CD4-positive, alpha-beta T cell treated with Interleukin-17A for 1 hour (primary cell): ENCODE results near the gene RAB35.

Source experiments
- DNase-seq: peaks from one replicate; pipeline ENCODE4 v3.0.0-alpha.2; 2020

Gene RAB35

GRCh38 chr12:120102189-120103043 is 14.1 kb downstream of the RAB35 start:
- no peak for DNase-seq

GRCh38 chr12:120101617-120102016 is 14.9 kb downstream of the RAB35 start:
- DNase-seq, result no peak

- DNase-seq, result no peak
These were observed 15.4 kb downstream of the RAB35 start for GRCh38 chr12:120101182-120101581.

GRCh38 chr12:120100630-120101029 is 15.9 kb downstream of the RAB35 start:
- DNase-seq, result no peak

- no peak for DNase-seq
These were observed 16.8 kb downstream of the RAB35 start for GRCh38 chr12:120099738-120100137.

- DNase-seq, result no peak
These were observed 17.6 kb downstream of the RAB35 start for GRCh38 chr12:120098756-120099470.

GRCh38 chr12:120096671-120097202 is 19.8 kb downstream of the RAB35 start:
- no peak for DNase-seq

GRCh38 chr12:120095736-120096135 is 20.8 kb downstream of the RAB35 start:
- no peak for DNase-seq

GRCh38 chr12:120095331-120095730 is 21.2 kb downstream of the RAB35 start:
- no peak for DNase-seq

GRCh38 chr12:120094485-120094884 is 22.1 kb downstream of the RAB35 start:
- no peak for DNase-seq

- DNase-seq, result no peak
These were observed 22.8 kb downstream of the RAB35 start for GRCh38 chr12:120093592-120094355.

GRCh38 chr12:120093336-120093591 is 23.3 kb downstream of the RAB35 start:
- DNase-seq, result no peak

GRCh38 chr12:120092551-120093335 is 23.8 kb downstream of the RAB35 start:
- no peak for DNase-seq

GRCh38 chr12:120091371-120092090 is 25.0 kb downstream of the RAB35 start:
- no peak for DNase-seq

- no peak for DNase-seq
These were observed 25.8 kb downstream of the RAB35 start for GRCh38 chr12:120090626-120091295.

- DNase-seq, result no peak
These were observed 26.3 kb downstream of the RAB35 start for GRCh38 chr12:120090206-120090605.

GRCh38 chr12:120089796-120090195 is 26.8 kb downstream of the RAB35 start:
- DNase-seq, result no peak

- DNase-seq, result no peak
These were observed 27.4 kb downstream of the RAB35 start for GRCh38 chr12:120089105-120089504.

- DNase-seq, result peak; percentile 100
These were observed 29.5 kb downstream of the RAB35 start for GRCh38 chr12:120086801-120087621.

GRCh38 chr12:120085920-120086645 is 30.5 kb downstream of the RAB35 start:
- no peak for DNase-seq
